Mesangial cell (primary cell): ENCODE results near the gene ZNF445. TPM values are rescaled to one million over a fixed set of nuclear protein-coding genes. Genes with fewer than 3 reads are reported as not detected.

Source experiments
- total RNA-seq: library from RNA; depleted of rRNA; stranded (reverse); fragments of >200 nt; gene quantifications from 2 replicates; pipeline ENCODE4 v1.2.3, GENCODE V29; 2015

The ZNF445 gene
- total RNA-seq, result 3.6 and 7.5 TPM in 2 replicates

GRCh38 chr3:44477312-44478030, at the start of gene ZNF445:
ZNF445 (minus strand) TSS chr3:44477670; CDS start chr3:44455549, 22,121 bp downstream.

Other genes starting within 250 kb of the ZNF445 start
- not detected in 2 replicates for gene TOPAZ1, start 235.8 kb downstream of the ZNF445 start, total RNA-seq
- 15.3 and 20.5 TPM in 2 replicates for gene TCAIM, start 138.9 kb downstream of the ZNF445 start, total RNA-seq
- 4.9 and 8.0 TPM in 2 replicates for gene ZKSCAN7, start 77.5 kb upstream of the ZNF445 start, total RNA-seq
- 1.1 and 1.6 TPM in 2 replicates for gene ZNF660, start 107.3 kb upstream of the ZNF445 start, total RNA-seq
- gene ZNF197, start 147.4 kb upstream of the ZNF445 start, total RNA-seq, result 4.7 and 9.1 TPM in 2 replicates
- gene ZNF35, start 171.1 kb upstream of the ZNF445 start, total RNA-seq, result 4.1 and 7.0 TPM in 2 replicates
- 1.5 and 1.9 TPM in 2 replicates for gene ZNF502, start 235.0 kb upstream of the ZNF445 start, total RNA-seq